ENCODE data around the gene C18orf63. TPM values are rescaled to one million over a fixed set of nuclear protein-coding genes. Genes with fewer than 3 reads are reported as not detected.

The C18orf63 gene
- total and polyA plus RNA-seq, 2 donors (not counting 3 experiments of a cell fraction or from before 2014, with no cell fraction given) = not detected

DNA sequence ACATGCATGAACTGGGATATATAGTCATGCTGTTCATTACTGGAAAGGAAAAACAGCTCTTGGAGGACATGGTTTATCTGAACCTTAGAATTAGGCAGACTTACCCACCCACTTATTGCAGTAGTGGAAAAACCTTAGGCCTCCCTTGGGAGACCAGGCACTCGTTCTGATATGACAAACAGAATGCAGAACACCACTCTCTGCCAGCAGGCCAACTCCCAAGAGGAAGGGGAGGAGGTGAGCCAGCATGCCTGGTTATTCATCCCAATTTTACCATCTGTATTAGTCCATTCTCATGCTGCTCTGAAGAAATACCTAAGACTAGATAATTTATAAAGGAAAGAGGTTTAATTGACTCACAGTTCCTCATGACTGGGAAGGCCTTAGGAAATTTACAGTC lies 17.5 kb downstream of the C18orf63 start:
- Histone ChIP-seq H2AFZ (ENCODE audit: low read depth, low read length) (no peak overlapping the region), H3K27me3 (ENCODE audit: control insufficient read depth in 2 of 2, insufficient read depth in 2 of 2, low read length in 2 of 2) (peaks cover 0 to 8% of the 10 kb centered on the region in 2 experiments), H3K27ac (ENCODE audit: insufficient read depth, low read depth, low read length) (no peak overlapping the region), H3K9me3 (replicated peaks; ENCODE audit: control insufficient read depth, insufficient read depth, low read length) (no peaks in the 10 kb centered on the region), H3K79me2 (ENCODE audit: control insufficient read depth, insufficient read depth, low read length) (no peaks in the 10 kb centered on the region), H3K9me1 (replicated peaks; ENCODE audit: control insufficient read depth, extremely low read depth, insufficient read depth, low read length) (no peaks in the 10 kb centered on the region), H3K4me2 (ENCODE audit: insufficient read depth, low read length) (no peak overlapping the region), H4K20me1 (replicated peaks; ENCODE audit: control insufficient read depth, extremely low read depth, insufficient read depth, low read length) (no peaks in the 10 kb centered on the region), H3K4me3 (replicated peaks in 1 of 3; ENCODE audit: insufficient read depth in 1 of 3, low read depth in 1 of 3, low read length in 3 of 3) (no peak overlapping the region), H3K9ac (replicated peaks; ENCODE audit: extremely low read depth, insufficient read depth, low read length) (no peak overlapping the region), H3K4me1 (ENCODE audit: control insufficient read depth, extremely low read depth, insufficient read depth, low read length) (no peaks in the 10 kb centered on the region), H3K36me3 (ENCODE audit: control insufficient read depth in 2 of 2, extremely low read depth in 1 of 2, insufficient read depth in 2 of 2, low read length in 2 of 2) (no peaks in the 10 kb centered on the region)
- BruUV-seq (replicated peaks) = no TSS peak
- dilution Hi-C loops (cut with MboI; ENCODE audit: extremely low pct_ligation_motif_present, low sequenced_read_pairs) = no loop called here
- FAIRE-seq = no peak
- TF ChIP-seq MYC (IDR thresholded peaks at IDR 0.05; ENCODE audit: low read depth, low read length) = no peak
- TF ChIP-seq GATA2 (IDR thresholded peaks at IDR 0.05; ENCODE audit: insufficient read depth, insufficient read length, low read depth, low read length) = no peak
- TF ChIP-seq FOS (IDR thresholded peaks at IDR 0.05; ENCODE audit: borderline replicate concordance, insufficient read depth, low read length) = no peak
- TF ChIP-seq EZH2 (IDR thresholded peaks at IDR 0.05; ENCODE audit: borderline replicate concordance, low read depth, low read length, severe bottlenecking) = no peak
- TF ChIP-seq POLR2AphosphoS5 (IDR thresholded peaks at IDR 0.05; ENCODE audit: insufficient read depth, low read depth, low read length) = no peak
- TF ChIP-seq, protein P1, sequence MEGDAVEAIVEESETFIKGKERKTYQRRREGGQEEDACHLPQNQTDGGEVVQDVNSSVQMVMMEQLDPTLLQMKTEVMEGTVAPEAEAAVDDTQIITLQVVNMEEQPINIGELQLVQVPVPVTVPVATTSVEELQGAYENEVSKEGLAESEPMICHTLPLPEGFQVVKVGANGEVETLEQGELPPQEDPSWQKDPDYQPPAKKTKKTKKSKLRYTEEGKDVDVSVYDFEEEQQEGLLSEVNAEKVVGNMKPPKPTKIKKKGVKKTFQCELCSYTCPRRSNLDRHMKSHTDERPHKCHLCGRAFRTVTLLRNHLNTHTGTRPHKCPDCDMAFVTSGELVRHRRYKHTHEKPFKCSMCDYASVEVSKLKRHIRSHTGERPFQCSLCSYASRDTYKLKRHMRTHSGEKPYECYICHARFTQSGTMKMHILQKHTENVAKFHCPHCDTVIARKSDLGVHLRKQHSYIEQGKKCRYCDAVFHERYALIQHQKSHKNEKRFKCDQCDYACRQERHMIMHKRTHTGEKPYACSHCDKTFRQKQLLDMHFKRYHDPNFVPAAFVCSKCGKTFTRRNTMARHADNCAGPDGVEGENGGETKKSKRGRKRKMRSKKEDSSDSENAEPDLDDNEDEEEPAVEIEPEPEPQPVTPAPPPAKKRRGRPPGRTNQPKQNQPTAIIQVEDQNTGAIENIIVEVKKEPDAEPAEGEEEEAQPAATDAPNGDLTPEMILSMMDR (IDR thresholded peaks at IDR 0.05; ENCODE audit: extremely low read depth in 1 of 2, insufficient read depth in 1 of 2, low read depth in 1 of 2, low read length in 2 of 2) = no peak
- TF ChIP-seq JUN (IDR thresholded peaks at IDR 0.05; ENCODE audit: borderline replicate concordance, insufficient read depth, insufficient read length, low read depth) = no peak
- no peak for TF ChIP-seq POLR2A (IDR thresholded peaks at IDR 0.05; ENCODE audit: low read depth, low read length)
- TF ChIP-seq, protein P2, sequence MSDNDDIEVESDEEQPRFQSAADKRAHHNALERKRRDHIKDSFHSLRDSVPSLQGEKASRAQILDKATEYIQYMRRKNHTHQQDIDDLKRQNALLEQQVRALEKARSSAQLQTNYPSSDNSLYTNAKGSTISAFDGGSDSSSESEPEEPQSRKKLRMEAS (IDR thresholded peaks at IDR 0.05; ENCODE audit: insufficient read depth, insufficient read length) = no peak
- ChIA-PET CTCF (interaction anchor here (1.7 kb wide), 1 partner anchor 9 kb away, joined by 7 read pairs; no protein-coding TSS in a partner anchor), POLR2A (no interaction called here)
- DNase-seq (ENCODE audit: low read depth, low spot score) = no peak
- intact Hi-C loops (cut with micrococcal nuclease) = no loop called here

Data from endothelial cell of umbilical vein (primary cell).